HG02759 (cell line): ENCODE measurements around the gene ACOT12.
"Not testable (repeated sequence)": the region's sequence is repeated elsewhere in the genome, so short reads cannot be mapped to it uniquely, and the experiment has no call there.

Experiments
- ATAC-seq: cut with Tn5 transposase; IDR thresholded peaks from one replicate; pipeline ENCODE4 v1.9.1; 2021; ENCODE audit warnings: mild to moderate bottlenecking, moderate library complexity; ENCODE audit not compliant: unreplicated experiment

ACOT12 gene

GRCh38 chr5:81345411-81346003, 48.4 kb downstream of the ACOT12 start:
- ATAC-seq: no peak

DNA sequence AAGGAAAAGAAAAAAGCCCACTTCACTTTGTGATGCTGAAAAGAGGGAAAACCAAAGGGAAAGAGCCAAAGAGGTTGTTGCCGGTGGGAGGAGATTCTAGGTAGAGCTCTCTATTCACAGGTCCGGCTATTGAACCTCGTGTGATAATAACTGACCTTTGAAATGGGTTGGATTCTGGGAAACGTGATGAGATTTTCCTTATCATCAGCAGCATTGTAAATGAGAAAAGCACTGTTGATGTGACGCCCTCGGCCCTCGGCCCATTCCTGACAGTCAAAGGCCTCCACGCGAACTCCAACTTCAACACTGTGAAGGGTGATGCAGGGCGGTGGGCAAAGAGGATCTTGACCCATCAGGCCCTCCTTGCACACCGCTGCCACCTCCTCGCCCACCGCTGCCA, 49.2 kb downstream of the ACOT12 start:
- ATAC-seq: no peak

GRCh38 chr5:81338213-81338612, 55.7 kb downstream of the ACOT12 start:
- ATAC-seq: not testable (repeated sequence)

DNA sequence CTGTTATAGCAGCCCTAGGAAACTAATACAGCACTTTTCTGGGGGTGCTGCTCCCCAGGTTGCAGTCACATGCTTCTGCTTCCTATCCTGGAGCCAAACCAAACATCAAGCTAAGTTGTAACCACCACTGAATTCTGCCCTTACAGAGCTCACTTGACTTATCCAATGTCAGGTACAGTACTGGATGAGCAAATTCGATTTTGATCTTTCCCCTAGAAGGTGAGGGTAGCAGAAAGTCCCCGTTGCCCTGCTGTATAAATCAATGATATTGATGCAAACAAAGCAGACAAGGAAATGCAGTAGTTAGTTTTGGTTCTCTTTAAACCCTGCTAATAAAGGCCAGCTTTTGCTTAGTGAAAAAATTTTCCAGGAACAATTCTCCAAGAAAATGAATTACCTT, 56.1 kb downstream of the ACOT12 start:
- no peak for ATAC-seq

DNA sequence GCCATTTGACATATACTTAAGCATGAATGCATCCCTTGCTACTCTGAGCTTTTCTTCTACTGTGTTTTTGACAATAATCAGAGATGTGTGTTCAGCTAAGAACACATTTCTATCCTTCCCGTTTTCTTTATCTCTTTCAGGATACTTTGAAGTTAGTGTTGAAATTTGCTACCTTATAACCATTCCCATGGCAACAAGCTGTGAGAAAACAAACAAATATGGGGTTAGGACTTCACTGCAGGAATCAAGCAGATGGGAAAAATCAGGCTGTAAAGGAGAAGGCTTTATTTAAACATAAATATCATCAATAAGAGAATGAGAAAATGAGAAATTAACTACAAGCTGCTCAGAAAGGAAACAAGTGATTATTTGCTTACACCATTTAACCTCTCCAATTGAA, 57.4 kb downstream of the ACOT12 start:
- ATAC-seq: no peak

- ATAC-seq: no peak
Observed at GRCh38 chr5:81335946-81336345, 58.0 kb downstream of the ACOT12 start.

DNA sequence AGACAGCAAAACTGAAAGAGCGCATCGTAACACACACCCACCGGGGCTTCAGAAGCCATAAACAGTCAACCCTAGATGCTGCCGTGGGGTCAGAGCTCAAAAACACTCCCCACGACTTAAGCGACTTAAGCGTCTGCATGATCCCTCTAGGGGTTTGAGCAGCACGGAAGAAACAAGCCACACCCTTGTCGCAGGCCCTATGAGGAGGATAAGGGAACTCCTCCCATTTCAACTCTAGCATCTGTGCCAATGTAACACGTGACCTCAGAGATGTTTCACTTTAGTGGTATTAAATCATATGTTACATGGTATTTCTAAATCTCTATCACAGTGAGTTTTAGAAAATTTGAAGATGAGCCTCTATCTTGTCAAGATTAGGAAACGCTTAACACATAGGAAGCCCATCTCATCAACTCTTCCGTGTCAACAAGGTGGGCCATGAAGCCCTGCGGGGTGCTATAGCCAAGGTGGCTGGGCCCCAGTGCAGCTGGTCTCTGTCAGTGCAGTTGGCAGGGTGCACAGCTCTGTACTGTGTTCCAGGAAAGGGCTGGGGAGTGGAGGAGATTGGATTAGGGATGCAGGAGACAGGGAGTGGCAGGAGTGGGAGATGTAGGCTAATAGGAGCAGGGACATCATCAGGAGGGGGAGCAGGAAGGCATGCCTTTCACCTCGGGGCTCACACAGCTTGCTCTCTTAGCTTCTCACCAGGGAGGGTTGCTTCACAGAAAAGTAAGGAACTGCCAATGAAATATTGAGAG, 59.5 kb downstream of the ACOT12 start:
- no peak for ATAC-seq

DNA sequence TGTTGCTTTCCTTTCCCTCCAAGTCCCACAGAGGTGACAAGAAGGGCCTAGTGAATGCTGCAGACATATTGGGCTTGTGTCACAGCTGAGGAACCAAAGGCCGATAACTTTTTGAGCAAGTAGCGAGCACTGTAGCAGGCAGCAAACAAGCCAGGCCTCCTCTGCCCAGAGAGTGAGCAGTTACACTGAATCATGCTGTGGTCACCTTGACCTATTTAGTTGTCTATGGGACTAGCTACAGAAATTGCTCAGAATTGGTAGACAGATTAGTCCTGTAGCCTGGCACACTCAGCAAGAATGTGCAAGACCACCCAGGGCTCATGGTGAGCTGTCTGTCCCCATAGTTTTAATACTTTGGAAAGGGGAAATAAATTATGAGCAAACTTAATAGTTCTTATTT, 67.4 kb downstream of the ACOT12 start:
- no peak for ATAC-seq

- ATAC-seq: no peak
Observed at GRCh38 chr5:81317536-81317935, 76.4 kb downstream of the ACOT12 start.

- ATAC-seq: no peak
Observed at GRCh38 chr5:81316571-81316970, 77.4 kb downstream of the ACOT12 start.

GRCh38 chr5:81315830-81316229, 78.1 kb downstream of the ACOT12 start:
- ATAC-seq: no peak

DNA sequence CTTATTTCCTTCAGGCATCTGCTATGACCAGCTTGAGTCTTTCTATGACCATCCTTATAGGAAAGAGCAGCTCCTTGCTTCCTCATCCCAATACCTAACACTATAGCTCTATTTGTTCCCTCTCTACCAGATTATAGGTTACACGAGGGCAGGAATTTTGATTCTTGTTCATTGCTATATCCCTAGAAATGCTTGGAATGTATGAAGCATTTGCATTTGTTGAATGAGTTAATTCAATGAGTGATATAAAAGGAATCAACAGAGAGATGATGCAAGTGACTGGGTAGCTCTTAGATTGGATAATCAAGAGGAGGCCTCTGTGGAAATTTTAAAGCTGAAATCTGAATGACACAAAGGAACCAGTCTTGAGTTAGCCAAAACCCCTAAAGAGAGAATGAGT, 78.6 kb downstream of the ACOT12 start:
- no peak for ATAC-seq

DNA sequence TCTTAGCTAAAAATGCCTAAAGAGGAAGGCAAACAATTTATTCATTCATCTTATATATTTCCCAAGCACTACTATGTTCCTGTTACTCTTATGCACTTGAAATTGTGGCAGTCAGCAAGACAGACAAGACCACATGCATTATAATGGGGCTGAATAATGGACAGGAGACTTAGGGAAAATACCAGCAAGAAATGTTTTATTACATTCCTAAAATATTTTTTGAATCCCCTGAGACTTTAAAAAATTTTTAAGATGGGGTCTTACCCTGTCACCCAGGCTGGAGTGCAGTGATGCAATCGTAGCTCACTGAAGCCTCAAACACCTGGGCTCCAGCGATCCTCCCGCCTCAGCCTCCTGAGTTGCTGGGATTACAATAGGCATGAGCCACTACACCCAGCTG, 79.4 kb downstream of the ACOT12 start:
- no peak for ATAC-seq

GRCh38 chr5:81313686-81314085, 80.2 kb downstream of the ACOT12 start:
- no peak for ATAC-seq

- no peak for ATAC-seq
Observed at GRCh38 chr5:81313278-81313677, 80.7 kb downstream of the ACOT12 start.

DNA sequence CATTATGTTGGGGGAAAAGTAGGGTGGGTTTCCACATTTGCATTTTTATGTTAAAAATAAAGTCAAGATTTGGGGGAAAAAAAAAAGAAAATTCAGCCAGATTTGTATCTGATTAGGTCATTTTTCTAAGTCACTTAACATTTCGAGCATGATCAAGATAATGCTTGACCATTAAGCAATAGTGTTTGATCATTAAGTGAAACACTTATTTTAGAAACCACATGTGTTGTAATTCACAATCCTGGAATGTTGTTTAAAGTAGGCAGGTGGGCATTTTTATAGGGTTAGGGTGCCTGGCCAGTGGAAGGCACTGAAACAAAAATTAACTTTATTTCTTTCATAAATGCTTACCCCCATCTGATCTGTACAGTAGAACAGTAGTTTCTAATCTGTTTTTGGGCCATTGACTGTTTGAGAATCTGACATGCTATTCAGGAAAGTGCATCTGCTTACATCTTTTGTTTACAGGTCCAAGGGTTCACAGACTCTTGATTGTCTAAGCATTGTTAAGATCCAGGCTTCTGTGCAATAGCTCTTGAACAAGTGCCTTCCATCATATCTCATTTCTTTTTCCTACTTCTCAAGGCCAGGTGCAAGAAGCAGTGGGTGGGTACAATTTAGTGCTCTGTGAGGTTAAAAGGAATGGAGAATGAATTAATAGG, 83.4 kb downstream of the ACOT12 start:
- no peak for ATAC-seq

- no peak for ATAC-seq
Observed at GRCh38 chr5:81308836-81309235, 85.1 kb downstream of the ACOT12 start.

- ATAC-seq: no peak
Observed at GRCh38 chr5:81305785-81306184, 88.1 kb downstream of the ACOT12 start.

DNA sequence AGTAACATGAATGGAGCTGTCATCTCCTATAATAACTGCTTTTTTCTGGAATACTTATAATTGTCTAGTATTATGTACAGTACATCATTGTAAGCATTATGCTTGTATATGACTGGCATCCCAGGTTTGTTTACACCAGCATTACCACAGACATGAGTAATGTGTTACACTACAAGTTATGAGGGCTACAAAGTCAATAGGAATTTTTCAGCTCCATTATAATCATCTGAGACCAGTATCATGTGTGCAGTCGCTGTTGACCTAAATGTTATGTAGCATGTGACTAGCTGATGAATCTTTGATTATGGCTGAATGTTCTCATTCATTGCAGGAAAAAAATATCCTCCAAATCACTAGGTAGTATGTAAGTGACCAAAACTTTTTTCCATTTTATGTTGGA, 90.4 kb downstream of the ACOT12 start:
- no peak for ATAC-seq

- ATAC-seq: no peak
Observed at GRCh38 chr5:81302596-81302995, 91.3 kb downstream of the ACOT12 start.

DNA sequence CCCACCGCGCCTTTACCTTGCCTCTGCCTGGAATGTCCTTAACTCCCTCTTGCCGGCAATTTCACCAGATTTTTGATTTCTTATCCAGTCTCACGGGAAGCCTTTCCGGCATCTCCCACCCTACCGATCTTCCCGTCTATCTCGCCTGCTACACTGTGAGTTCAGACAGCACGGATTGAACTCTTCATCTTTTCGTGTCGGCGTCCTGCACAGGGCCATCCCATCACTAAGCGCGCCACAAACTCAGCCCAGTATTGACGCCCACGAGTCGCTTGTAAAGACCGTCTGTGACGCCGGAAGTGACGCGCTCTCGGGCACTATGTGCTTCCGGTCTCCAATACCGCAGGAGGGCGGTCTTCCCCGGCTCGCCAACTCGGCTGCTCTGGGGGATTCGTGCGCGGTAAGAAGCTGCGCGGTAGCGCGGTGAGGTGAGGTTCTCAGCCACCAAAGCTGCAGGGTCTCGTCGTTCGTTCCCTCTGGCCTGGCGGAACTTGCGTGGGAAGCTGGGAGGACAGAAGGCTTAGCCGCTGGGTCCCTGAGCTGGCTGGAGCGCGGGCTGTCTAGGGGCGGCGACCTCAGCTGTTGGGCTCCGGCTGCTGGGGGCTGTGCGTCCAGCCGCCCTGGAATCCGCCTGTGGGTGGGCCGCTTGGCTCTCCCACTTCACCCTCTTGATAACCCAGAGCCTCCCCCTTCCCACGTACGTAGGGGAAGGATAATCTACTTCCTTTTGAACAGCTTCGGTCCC, 92.5 kb downstream of the ACOT12 start, which contains the start of gene ZCCHC9:
Gene ZCCHC9, plus strand, starts transcription at position 317 of the 745 bp plus-strand sequence. CDS start 3,171 bp downstream, outside the sequence.
- ATAC-seq: peak; percentile 97
